HG02763 (cell line): Measurements from ENCODE around the gene RPS6KL1.

Experiments
- ATAC-seq: cut with Tn5 transposase; IDR thresholded peaks from one replicate; pipeline ENCODE4 v1.9.1; 2021; ENCODE audit warnings: mild to moderate bottlenecking, moderate library complexity; ENCODE audit not compliant: unreplicated experiment

The RPS6KL1 gene

GRCh38 chr14:74891870-74892269 is 31.2 kb downstream of the RPS6KL1 start:
- no peak for ATAC-seq

- ATAC-seq: no peak
Measured at GRCh38 chr14:74890262-74890661, 32.8 kb downstream of the RPS6KL1 start.

GRCh38 chr14:74888164-74889158 is 34.6 kb downstream of the RPS6KL1 start:
- no peak for ATAC-seq

GRCh38 chr14:74886001-74886400 is 37.1 kb downstream of the RPS6KL1 start:
- ATAC-seq: no peak

GRCh38 chr14:74882103-74882920 is 40.7 kb downstream of the RPS6KL1 start:
- peak; percentile 32 for ATAC-seq

- peak; percentile 93 for ATAC-seq
Measured at GRCh38 chr14:74881431-74882102, 41.5 kb downstream of the RPS6KL1 start, which contains the start of gene DLST. Gene DLST, plus strand, starts transcription at chr14:74881916. Its CDS starts 38 bp downstream, at chr14:74881954.

- ATAC-seq: no peak
Measured at GRCh38 chr14:74879427-74880182, 43.5 kb downstream of the RPS6KL1 start.

GRCh38 chr14:74875941-74876913 is 46.8 kb downstream of the RPS6KL1 start, which contains the start of gene PROX2:
Gene PROX2, minus strand, starts transcription at chr14:74876145. Its CDS starts 12,311 bp downstream, at chr14:74863834.
- ATAC-seq: no peak

GRCh38 chr14:74875204-74875603 is 47.9 kb downstream of the RPS6KL1 start:
- no peak for ATAC-seq

- no peak for ATAC-seq
Measured at GRCh38 chr14:74871819-74872218, 51.2 kb downstream of the RPS6KL1 start.

GRCh38 chr14:74868739-74869138 is 54.3 kb downstream of the RPS6KL1 start:
- ATAC-seq: no peak

- no peak for ATAC-seq
Measured at GRCh38 chr14:74867673-74868072, 55.4 kb downstream of the RPS6KL1 start.

- no peak for ATAC-seq
Measured at GRCh38 chr14:74866708-74867389, 56.2 kb downstream of the RPS6KL1 start.

- ATAC-seq: no peak
Measured at GRCh38 chr14:74865156-74865555, 57.9 kb downstream of the RPS6KL1 start.

GRCh38 chr14:74864198-74864597 is 58.9 kb downstream of the RPS6KL1 start:
- ATAC-seq: no peak

GRCh38 chr14:74863274-74863673 is 59.8 kb downstream of the RPS6KL1 start:
- ATAC-seq: no peak

GRCh38 chr14:74861734-74862090 is 61.3 kb downstream of the RPS6KL1 start:
- no peak for ATAC-seq
